Measurements from ENCODE around the gene EPN2. TPM values are rescaled to one million over a fixed set of nuclear protein-coding genes. Genes with fewer than 3 reads are reported as not detected.

The EPN2 gene
- total and polyA plus RNA-seq, 4 donors: 5.6 to 23.8 (median 12.2) TPM

- no peak overlapping the region for H3K27ac ChIP-seq (ENCODE audit: low read depth in 1 of 2, low read length in 2 of 2)
- H3K4me3 ChIP-seq (ENCODE audit: low read depth in 1 of 3, low read length in 3 of 3): no peak overlapping the region
- H3K27me3 ChIP-seq (ENCODE audit: control insufficient read depth in 4 of 4, insufficient read depth in 4 of 4, low read length in 3 of 4): no peaks in the 10 kb centered on the region
- H3K36me3 ChIP-seq (ENCODE audit: control insufficient read depth in 4 of 4, insufficient read depth in 3 of 4, low read depth in 1 of 4, low read length in 3 of 4): no peaks in the 10 kb centered on the region
- H3K9ac ChIP-seq (ENCODE audit: low read depth in 1 of 2, low read length in 2 of 2): no peak overlapping the region
- TF ChIP-seq JUND (IDR thresholded peaks at IDR 0.05) (no peak), ZBTB33 (IDR thresholded peaks at IDR 0.05) (no peak), GABPA (IDR thresholded peaks at IDR 0.05 in 1 of 2, conservative IDR thresholded peaks at IDR 0.05 in 1 of 2) (no peak), HNF4G (IDR thresholded peaks at IDR 0.05) (no peak), REST (IDR thresholded peaks at IDR 0.05) (no peak), ATF3 (IDR thresholded peaks at IDR 0.05) (no peak), HNF4A (conservative IDR thresholded peaks at IDR 0.05) (no peak), RXRA (IDR thresholded peaks at IDR 0.05) (no peak), NR2F2 (IDR thresholded peaks at IDR 0.05) (no peak), YY1 (IDR thresholded peaks at IDR 0.05) (no peak), SP1 (IDR thresholded peaks at IDR 0.05) (no peak), FOXA1 (IDR thresholded peaks at IDR 0.05) (no peak), EGR1 (IDR thresholded peaks at IDR 0.05; ENCODE audit: low read depth in 2 of 2) (no peak), MAX (IDR thresholded peaks at IDR 0.05) (no peak), FOXA2 (IDR thresholded peaks at IDR 0.05) (no peak), TAF1 (conservative IDR thresholded peaks at IDR 0.05) (no peak), CTCF (IDR thresholded peaks at IDR 0.05; ENCODE audit: low read depth, low read length, missing input control) (no peak), RAD21 (IDR thresholded peaks at IDR 0.05) (no peak)
- WGBS: 88% methylated on average over 7 of the region's 7 CpGs
- peaks cover 6 to 25% (median 23%) of the 10 kb centered on the region in 4 donors for H3K4me1 ChIP-seq (ENCODE audit: control insufficient read depth in 4 of 4, insufficient read depth in 4 of 4, low read length in 3 of 4)
- no peak for DNase-seq (ENCODE audit: low spot score)
- H3K9me3 ChIP-seq (ENCODE audit: control insufficient read depth in 4 of 4, low read length in 3 of 4): no peaks in the 10 kb centered on the region
These were observed 36.6 kb downstream of the EPN2 start for GRCh38 chr17:19273731-19274130.

All from liver (tissue), 9 donors.